SU-DHL-6 (cell line): Measurements from ENCODE around the gene ZFR2.

ENCODE experiments used
- EZH2phosphoT487 ChIP-seq: fragments of 200-600 bp; sonication (generic), shearing (Covaris generic); conservative IDR thresholded peaks from 2 replicates; pipeline ENCODE4 v1.6.1; 2018; ENCODE audit warnings: mild to moderate bottlenecking, antibody characterized with exemption, low read length, moderate library complexity, mixed read lengths
- TF ChIP-seq, protein P1 (sequence below): fragments of 200-600 bp; sonication (generic); IDR thresholded peaks from one replicate; pipeline ENCODE4 v1.5.1; 2017; ENCODE audit warnings: antibody characterized with exemption, mild to moderate bottlenecking, low read length, moderate library complexity; ENCODE audit not compliant: insufficient read depth, poor library complexity, severe bottlenecking

DNA sequence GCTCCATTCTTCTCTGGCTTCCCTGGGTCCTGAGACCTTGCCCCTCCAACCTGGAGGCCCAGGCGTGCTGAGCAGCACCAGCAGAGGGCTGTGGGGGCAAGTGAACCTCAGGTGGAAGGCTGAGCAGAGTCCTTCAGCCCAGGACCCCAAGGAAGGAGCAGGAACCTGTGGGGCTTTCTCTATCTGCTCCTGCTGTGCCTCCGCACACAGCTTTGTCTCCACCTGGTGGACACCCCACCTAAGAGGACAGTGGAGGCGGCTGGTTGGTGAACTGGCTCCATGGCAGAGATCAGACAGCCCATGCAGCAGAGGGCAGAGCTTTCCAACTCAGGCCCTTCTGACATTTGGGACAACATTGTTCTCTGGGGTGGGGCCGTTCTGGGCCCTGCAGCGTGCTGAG is 19.7 kb downstream of the ZFR2 start:
- TF ChIP-seq, protein P1, sequence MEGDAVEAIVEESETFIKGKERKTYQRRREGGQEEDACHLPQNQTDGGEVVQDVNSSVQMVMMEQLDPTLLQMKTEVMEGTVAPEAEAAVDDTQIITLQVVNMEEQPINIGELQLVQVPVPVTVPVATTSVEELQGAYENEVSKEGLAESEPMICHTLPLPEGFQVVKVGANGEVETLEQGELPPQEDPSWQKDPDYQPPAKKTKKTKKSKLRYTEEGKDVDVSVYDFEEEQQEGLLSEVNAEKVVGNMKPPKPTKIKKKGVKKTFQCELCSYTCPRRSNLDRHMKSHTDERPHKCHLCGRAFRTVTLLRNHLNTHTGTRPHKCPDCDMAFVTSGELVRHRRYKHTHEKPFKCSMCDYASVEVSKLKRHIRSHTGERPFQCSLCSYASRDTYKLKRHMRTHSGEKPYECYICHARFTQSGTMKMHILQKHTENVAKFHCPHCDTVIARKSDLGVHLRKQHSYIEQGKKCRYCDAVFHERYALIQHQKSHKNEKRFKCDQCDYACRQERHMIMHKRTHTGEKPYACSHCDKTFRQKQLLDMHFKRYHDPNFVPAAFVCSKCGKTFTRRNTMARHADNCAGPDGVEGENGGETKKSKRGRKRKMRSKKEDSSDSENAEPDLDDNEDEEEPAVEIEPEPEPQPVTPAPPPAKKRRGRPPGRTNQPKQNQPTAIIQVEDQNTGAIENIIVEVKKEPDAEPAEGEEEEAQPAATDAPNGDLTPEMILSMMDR: no peak
- TF ChIP-seq EZH2phosphoT487: no peak
